Muscle of leg (tissue), 11 donors: ENCODE measurements around the gene PROM2. TPM values are rescaled to one million over a fixed set of nuclear protein-coding genes. Genes with fewer than 3 reads are reported as not detected.

Source experiments
- DNase-seq: peaks from one replicate; pipeline ENCODE4 v3.0.0; 2013
- H3K27ac ChIP-seq: one replicate; pipeline ENCODE4 v1.5.1; 2013; ENCODE audit warnings: mild to moderate bottlenecking, low read length, control low read depth
- H3K27me3 ChIP-seq: one replicate; pipeline ENCODE4 v1.6.1; 2013; ENCODE audit warnings: low read length; ENCODE audit not compliant: control insufficient read depth, insufficient read depth
- H3K36me3 ChIP-seq: one replicate; pipeline ENCODE4 v1.6.1; 2013; ENCODE audit warnings: low read length; ENCODE audit not compliant: control insufficient read depth, insufficient read depth
- H3K4me1 ChIP-seq: one replicate; pipeline ENCODE4 v1.6.1; 2013; ENCODE audit warnings: low read length; ENCODE audit not compliant: control insufficient read depth, insufficient read depth
- H3K4me3 ChIP-seq: one replicate; pipeline ENCODE4 v1.5.1; 2013; ENCODE audit warnings: low read length, control low read depth
- H3K9me3 ChIP-seq: replicated peaks from 2 replicates; pipeline ENCODE4 v1.6.1; 2013; ENCODE audit warnings: low read depth, low read length; ENCODE audit not compliant: control insufficient read depth
- WGBS: methylation state at CpG from one replicate; pipeline ENCODE4 v1.1.5; 2013; ENCODE audit warnings: missing lambda C conversion rate; ENCODE audit not compliant: insufficient coverage; 5-methylcytosine and 5-hydroxymethylcytosine counted together
- polyA plus RNA-seq, 8 donors: library from polyadenylated mRNA; unstranded; fragments of 120-200 nt; gene quantifications; one replicate each; pipeline versions ENCODE4 v1.2.1 to v1.2.3, GENCODE V29; 2013; ENCODE audit warnings: inconsistent platforms in 1 of 8, low replicate concordance in 1 of 8; ENCODE audit not compliant: insufficient read length in 8 of 8, insufficient read depth in 1 of 8
- total RNA-seq: library from RNA; stranded (reverse); fragments of 120-200 nt; gene quantifications from one replicate; pipeline ENCODE4 v1.2.4, GENCODE V29; 2013

Gene PROM2
- total and polyA plus RNA-seq, 9 donors = 0.37 to 2.5 (median 0.81) TPM

DNA sequence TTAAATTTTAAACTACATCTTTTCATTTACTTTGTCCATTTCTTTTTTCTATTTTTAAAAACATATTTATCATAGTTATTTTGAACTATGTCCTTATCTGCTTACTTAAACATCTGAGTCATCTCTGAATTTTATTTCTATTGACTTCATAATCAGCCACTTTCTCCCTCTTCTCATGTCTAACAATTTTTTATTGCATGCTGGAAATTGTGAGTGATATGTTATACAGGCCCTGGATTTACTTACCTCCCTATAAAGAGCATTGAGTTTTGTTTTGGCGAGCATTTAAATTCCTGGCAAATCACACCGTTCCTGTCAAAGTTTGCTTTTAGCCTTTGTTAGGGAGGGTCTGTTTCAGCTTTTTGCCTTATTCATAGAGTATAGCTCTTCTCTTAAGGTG, 62.2 kb downstream of the PROM2 start:
- Histone ChIP-seq H3K27ac (no peak overlapping the region), H3K4me1 (peaks cover 17% of the 10 kb centered on the region), H3K36me3 (no peaks in the 10 kb centered on the region), H3K9me3 (no peaks in the 10 kb centered on the region), H3K4me3 (no peak overlapping the region), H3K27me3 (peaks cover 2% of the 10 kb centered on the region)
- no peak for DNase-seq
- WGBS = no CpG with 5 or more reads among the region's 2 CpGs

DNA sequence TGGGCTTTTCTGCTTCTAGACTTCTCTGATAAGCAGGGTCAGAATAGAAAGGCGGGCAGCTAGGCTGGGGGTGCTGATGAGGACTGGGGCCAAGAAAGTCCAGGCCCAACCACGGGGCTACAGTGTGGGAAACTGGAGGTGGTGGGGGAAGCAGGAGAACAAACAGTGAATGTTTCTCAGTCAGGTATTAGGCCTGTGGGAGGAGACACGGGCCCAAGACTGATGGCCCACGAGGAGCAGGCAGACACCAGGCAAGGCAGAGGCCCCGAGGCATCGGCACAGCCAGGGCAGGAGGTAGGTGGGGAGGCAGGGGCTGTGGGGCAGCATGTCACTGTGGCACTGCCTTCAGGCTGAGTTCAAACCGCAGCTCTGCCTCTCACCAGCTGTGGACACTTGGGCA, 63.6 kb downstream of the PROM2 start:
- Histone ChIP-seq H3K9me3 (no peaks in the 10 kb centered on the region), H3K27ac (no peak overlapping the region), H3K4me1 (peaks cover 17% of the 10 kb centered on the region), H3K27me3 (peaks cover 5% of the 10 kb centered on the region), H3K36me3 (no peaks in the 10 kb centered on the region), H3K4me3 (no peak overlapping the region)
- no peak for DNase-seq
- 80% methylated on average over 7 of the region's 7 CpGs for WGBS

Other genes with a start within 250 kb of the PROM2 start
- gene MAL, start 248.7 kb upstream of the PROM2 start, total RNA-seq = 2.4 TPM
- 10 to 100 TPM in 1 of 8 donors, 1 to 10 TPM in 7; 3.0 to 15.9 (median 3.4) TPM for gene MAL, start 248.7 kb upstream of the PROM2 start, polyA plus RNA-seq
- gene MRPS5, start 152.6 kb upstream of the PROM2 start, total RNA-seq = 50.9 TPM
- 10 to 100 TPM; 44.3 to 67.0 (median 50.1) TPM for gene MRPS5, start 152.6 kb upstream of the PROM2 start, polyA plus RNA-seq
- gene ZNF514, start 114.6 kb upstream of the PROM2 start, total RNA-seq = 23.0 TPM
- gene ZNF514, start 114.6 kb upstream of the PROM2 start, polyA plus RNA-seq = 10 to 100 TPM; 11.9 to 19.6 (median 15.9) TPM
- 8.2 TPM for gene ZNF2, start 108.6 kb upstream of the PROM2 start, total RNA-seq
- gene ZNF2, start 108.6 kb upstream of the PROM2 start, polyA plus RNA-seq = 1 to 10 TPM; 4.1 to 6.8 (median 5.5) TPM
- 6.2 TPM for gene ZNF892, start 66.9 kb upstream of the PROM2 start, total RNA-seq
- gene ZNF892, start 66.9 kb upstream of the PROM2 start, polyA plus RNA-seq = 1 to 10 TPM; 1.3 to 3.4 (median 2.0) TPM
- gene KCNIP3, start 22.9 kb downstream of the PROM2 start, total RNA-seq = 5.8 TPM
- 1 to 10 TPM; 5.5 to 8.9 (median 7.2) TPM for gene KCNIP3, start 22.9 kb downstream of the PROM2 start, polyA plus RNA-seq
- gene FAHD2A, start 128.3 kb downstream of the PROM2 start, total RNA-seq = 18.5 TPM
- gene FAHD2A, start 128.3 kb downstream of the PROM2 start, polyA plus RNA-seq = 10 to 100 TPM; 17.3 to 26.1 (median 21.0) TPM
- gene TRIM43B, start 210.3 kb downstream of the PROM2 start, total RNA-seq = not detected
- gene TRIM43B, start 210.3 kb downstream of the PROM2 start, polyA plus RNA-seq = not detected